Measurements from ENCODE around the gene MYO15B. TPM values are rescaled to one million over a fixed set of nuclear protein-coding genes. Genes with fewer than 3 reads are reported as not detected.
A peak's percentile ranks its signal among the peaks of the same experiment; 100 is the strongest.
"Not testable (repeated sequence)": the region's sequence is repeated elsewhere in the genome, so short reads cannot be mapped to it uniquely, and the experiment has no call there.

The MYO15B gene
- total and polyA plus RNA-seq, 2 donors, result 78.1 to 108 TPM

GRCh38 chr17:75634754-75635609, 47.4 kb downstream of the MYO15B start:
- H3K4me3 ChIP-seq (ENCODE audit: low read depth, low read length), result no peak overlapping the region
- peak overlapping the region; percentile 4 for H3K27ac ChIP-seq (ENCODE audit: low read depth)
- no peaks in the 10 kb centered on the region for H3K36me3 ChIP-seq (ENCODE audit: insufficient read depth)
- WGBS, result 83% methylated on average over 20 of the region's 20 CpGs
- peaks cover 4% of the 10 kb centered on the region for H3K4me1 ChIP-seq (ENCODE audit: insufficient read depth)
- no peak for DNase-seq (ENCODE audit: extremely low spot score)

GRCh38 chr17:75635610-75636202, 48.1 kb downstream of the MYO15B start:
- 84% methylated on average over 16 of the region's 16 CpGs for WGBS
- Histone ChIP-seq H3K36me3 (ENCODE audit: insufficient read depth) (no peaks in the 10 kb centered on the region), H3K4me3 (ENCODE audit: low read depth, low read length) (no peak overlapping the region), H3K4me1 (ENCODE audit: insufficient read depth) (peaks cover 4% of the 10 kb centered on the region), H3K27ac (ENCODE audit: low read depth) (peak overlapping the region; percentile 4)
- no peak for DNase-seq (ENCODE audit: extremely low spot score)

GRCh38 chr17:75636381-75637142, 49.0 kb downstream of the MYO15B start:
- H3K27ac ChIP-seq (ENCODE audit: low read depth), result no peak overlapping the region

DNA sequence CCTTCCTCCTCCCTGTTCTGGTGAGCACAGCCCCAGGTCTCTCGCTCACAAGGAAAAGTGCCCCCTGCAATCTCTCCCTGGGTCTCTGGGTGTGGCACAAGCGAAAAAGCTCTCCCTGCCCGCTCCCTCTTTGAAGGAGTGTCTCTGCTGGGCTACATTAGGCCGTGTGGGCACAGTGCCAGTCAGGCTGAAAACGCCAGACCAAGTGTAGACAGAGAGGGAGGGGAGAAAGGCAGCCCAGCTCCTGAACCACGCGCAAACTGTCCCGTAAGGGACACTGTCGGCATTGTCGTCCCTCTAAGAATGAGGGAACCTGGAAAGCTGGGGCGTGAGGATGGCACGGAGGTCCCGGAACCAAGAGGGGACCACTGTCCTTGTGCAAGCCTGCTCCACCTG, 49.5 kb downstream of the MYO15B start:
- 63% methylated on average over 13 of the region's 13 CpGs for WGBS
- Histone ChIP-seq H3K4me3 (ENCODE audit: low read depth, low read length) (no peak overlapping the region), H3K27ac (ENCODE audit: low read depth) (no peak overlapping the region), H3K4me1 (ENCODE audit: insufficient read depth) (peaks cover 4% of the 10 kb centered on the region), H3K36me3 (ENCODE audit: insufficient read depth) (no peaks in the 10 kb centered on the region)
- no peak for DNase-seq (ENCODE audit: extremely low spot score)

More at GRCh38 chr17:75636381-75637142, 49.0 kb downstream of the MYO15B start:
- no peak for DNase-seq (ENCODE audit: extremely low spot score)
- WGBS, result 91% methylated on average over 19 of the region's 19 CpGs
- Histone ChIP-seq H3K4me3 (ENCODE audit: low read depth, low read length) (no peak overlapping the region), H3K36me3 (ENCODE audit: insufficient read depth) (no peaks in the 10 kb centered on the region), H3K4me1 (ENCODE audit: insufficient read depth) (peaks cover 4% of the 10 kb centered on the region)

GRCh38 chr17:75637551-75637950, 50.0 kb downstream of the MYO15B start:
- Histone ChIP-seq H3K4me1 (ENCODE audit: insufficient read depth) (peaks cover 4% of the 10 kb centered on the region), H3K27ac (ENCODE audit: low read depth) (no peak overlapping the region), H3K4me3 (ENCODE audit: low read depth, low read length) (no peak overlapping the region), H3K36me3 (ENCODE audit: insufficient read depth) (no peaks in the 10 kb centered on the region)
- WGBS, result 93% methylated on average over 7 of the region's 7 CpGs
- no peak for DNase-seq (ENCODE audit: extremely low spot score)

- not testable (repeated sequence) for H3K4me1 ChIP-seq (ENCODE audit: insufficient read depth); H3K36me3 ChIP-seq (ENCODE audit: insufficient read depth); DNase-seq (ENCODE audit: extremely low spot score); H3K4me3 ChIP-seq (ENCODE audit: low read depth, low read length); H3K27ac ChIP-seq (ENCODE audit: low read depth)
- WGBS, result 96% methylated on average over 12 of the region's 12 CpGs
Measured at GRCh38 chr17:75638039-75638438, 50.4 kb downstream of the MYO15B start.

DNA sequence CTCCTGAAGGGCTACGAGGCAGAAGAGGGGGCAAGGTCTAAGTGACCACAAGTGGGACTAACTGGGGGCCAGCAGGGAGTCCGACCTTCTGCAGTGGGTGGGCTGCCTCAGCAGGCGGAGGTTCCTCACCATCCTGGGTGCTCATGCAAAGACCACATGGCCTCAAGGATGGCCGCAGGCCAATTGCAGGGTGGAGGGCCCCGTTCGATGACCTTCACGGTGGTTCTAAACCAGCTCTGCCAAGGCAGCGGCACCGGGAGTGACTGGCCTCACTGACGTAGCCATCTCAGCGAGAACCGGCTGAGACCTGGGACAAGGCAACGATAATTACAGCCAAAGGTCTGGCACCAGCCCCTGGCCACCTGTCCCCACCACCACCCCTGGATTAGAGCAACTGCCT, 51.3 kb downstream of the MYO15B start:
- H3K27ac ChIP-seq (ENCODE audit: low read depth), result no peak overlapping the region
- peaks cover 4% of the 10 kb centered on the region for H3K4me1 ChIP-seq (ENCODE audit: insufficient read depth)
- no peak overlapping the region for H3K4me3 ChIP-seq (ENCODE audit: low read depth, low read length)
- H3K36me3 ChIP-seq (ENCODE audit: insufficient read depth), result no peaks in the 10 kb centered on the region
- WGBS, result 93% methylated on average over 13 of the region's 13 CpGs
- DNase-seq (ENCODE audit: extremely low spot score), result no peak

DNA sequence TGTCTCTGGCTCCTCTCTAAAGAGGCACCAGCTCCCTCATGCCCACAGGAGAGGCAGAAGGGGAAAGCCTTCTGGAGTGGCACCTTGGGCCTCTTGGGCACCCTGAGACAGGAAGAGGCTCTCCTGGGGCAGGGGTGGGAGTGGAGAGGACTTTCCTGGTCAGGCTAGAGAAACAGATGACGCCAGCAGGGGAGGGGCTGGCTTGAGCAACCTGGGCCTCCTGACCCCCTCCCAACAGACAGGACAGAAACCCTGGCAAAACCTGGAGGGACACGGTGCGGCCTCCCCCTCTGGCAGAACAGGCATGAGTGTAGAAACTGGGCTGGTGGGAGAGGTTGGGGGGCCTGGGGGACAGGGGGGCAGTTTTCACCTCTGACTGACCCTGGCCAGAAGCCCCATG, 51.7 kb downstream of the MYO15B start:
- H3K4me1 ChIP-seq (ENCODE audit: insufficient read depth), result peaks cover 1% of the 10 kb centered on the region
- 94% methylated on average over 3 of the region's 3 CpGs for WGBS
- DNase-seq (ENCODE audit: extremely low spot score), result no peak
- H3K36me3 ChIP-seq (ENCODE audit: insufficient read depth), result no peaks in the 10 kb centered on the region
- no peak overlapping the region for H3K4me3 ChIP-seq (ENCODE audit: low read depth, low read length)
- H3K27ac ChIP-seq (ENCODE audit: low read depth), result no peak overlapping the region

DNA sequence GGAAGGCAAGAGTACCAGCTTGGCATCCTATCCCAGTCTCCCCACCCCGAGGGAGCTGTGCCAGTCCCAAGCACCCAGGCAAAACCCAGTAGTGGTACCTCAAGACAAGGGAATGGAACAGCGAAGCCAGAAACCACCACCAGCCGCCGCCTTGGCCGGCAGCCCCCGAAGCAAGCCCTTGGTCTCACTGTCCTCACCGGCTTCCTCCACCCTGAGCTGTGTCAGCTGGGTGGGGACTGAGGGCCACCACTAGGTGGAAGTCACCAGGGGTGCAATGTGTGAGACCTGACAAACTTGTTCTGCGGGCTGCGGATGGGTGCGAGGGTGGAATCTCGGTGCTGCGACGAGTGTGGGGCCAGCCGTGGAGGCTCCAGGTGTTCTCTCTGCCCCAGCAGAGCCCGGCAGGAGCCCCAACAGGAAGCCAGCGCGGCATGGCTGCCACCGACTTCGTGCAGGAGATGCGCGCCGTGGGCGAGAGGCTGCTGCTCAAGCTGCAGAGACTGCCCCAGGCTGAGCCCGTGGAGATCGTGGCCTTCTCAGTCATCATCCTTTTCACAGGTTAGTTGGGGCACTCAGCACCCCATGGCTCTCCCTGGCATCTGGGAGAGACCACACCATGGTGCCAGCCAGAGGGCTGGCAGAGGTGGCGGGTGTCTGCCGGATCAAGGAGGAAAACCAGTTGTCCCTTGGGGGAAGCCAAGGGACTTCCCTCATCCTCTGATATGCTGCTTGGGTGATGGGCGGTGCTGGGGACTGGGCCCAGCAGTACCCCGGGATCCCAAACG, 52.4 kb downstream of the MYO15B start:
- Histone ChIP-seq H3K4me3 (ENCODE audit: low read depth, low read length) (no peak overlapping the region), H3K36me3 (ENCODE audit: insufficient read depth) (no peaks in the 10 kb centered on the region), H3K27ac (ENCODE audit: low read depth) (peak overlapping the region; percentile 23), H3K4me1 (ENCODE audit: insufficient read depth) (peaks cover 1% of the 10 kb centered on the region)
- WGBS, result 86% methylated on average over 30 of the region's 30 CpGs
- peak; percentile 60 for DNase-seq (ENCODE audit: extremely low spot score)

DNA sequence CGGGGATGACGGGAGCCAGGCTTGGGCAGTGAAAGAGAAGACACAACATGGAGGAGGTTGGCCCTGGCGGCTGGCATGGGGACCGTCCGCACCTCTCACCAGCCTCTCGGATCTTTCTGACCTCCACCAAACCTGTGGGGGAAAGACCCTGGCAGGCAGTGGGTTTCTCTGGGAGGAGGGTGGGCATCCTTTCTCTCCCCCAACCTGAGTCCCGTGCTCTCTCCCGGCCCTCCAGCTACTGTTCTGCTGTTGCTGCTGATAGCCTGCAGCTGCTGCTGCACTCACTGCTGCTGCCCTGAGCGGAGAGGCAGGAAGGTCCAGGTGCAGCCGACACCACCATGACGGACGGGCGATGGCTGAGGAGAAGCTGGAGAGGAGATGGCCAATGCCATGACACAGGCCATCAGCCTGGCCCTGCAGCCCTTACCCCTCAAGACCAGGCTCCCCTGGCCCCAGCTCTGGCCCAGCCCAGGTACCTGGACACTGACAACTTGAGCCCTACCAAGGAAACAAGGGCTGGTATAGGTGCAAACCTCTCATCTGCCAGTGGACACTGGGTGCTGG, 53.0 kb downstream of the MYO15B start:
- WGBS, result 88% methylated on average over 13 of the region's 13 CpGs
- Histone ChIP-seq H3K4me3 (ENCODE audit: low read depth, low read length) (no peak overlapping the region), H3K27ac (ENCODE audit: low read depth) (peak overlapping the region; percentile 23), H3K36me3 (ENCODE audit: insufficient read depth) (no peaks in the 10 kb centered on the region), H3K4me1 (ENCODE audit: insufficient read depth) (peaks cover 1% of the 10 kb centered on the region)
- no peak for DNase-seq (ENCODE audit: extremely low spot score)

GRCh38 chr17:75641343-75641742, 53.7 kb downstream of the MYO15B start:
- Histone ChIP-seq H3K36me3 (ENCODE audit: insufficient read depth) (no peaks in the 10 kb centered on the region), H3K4me1 (ENCODE audit: insufficient read depth) (peaks cover 1% of the 10 kb centered on the region), H3K27ac (ENCODE audit: low read depth) (no peak overlapping the region), H3K4me3 (ENCODE audit: low read depth, low read length) (no peak overlapping the region)
- WGBS, result 90% methylated on average over 9 of the region's 9 CpGs
- DNase-seq (ENCODE audit: extremely low spot score), result no peak

DNA sequence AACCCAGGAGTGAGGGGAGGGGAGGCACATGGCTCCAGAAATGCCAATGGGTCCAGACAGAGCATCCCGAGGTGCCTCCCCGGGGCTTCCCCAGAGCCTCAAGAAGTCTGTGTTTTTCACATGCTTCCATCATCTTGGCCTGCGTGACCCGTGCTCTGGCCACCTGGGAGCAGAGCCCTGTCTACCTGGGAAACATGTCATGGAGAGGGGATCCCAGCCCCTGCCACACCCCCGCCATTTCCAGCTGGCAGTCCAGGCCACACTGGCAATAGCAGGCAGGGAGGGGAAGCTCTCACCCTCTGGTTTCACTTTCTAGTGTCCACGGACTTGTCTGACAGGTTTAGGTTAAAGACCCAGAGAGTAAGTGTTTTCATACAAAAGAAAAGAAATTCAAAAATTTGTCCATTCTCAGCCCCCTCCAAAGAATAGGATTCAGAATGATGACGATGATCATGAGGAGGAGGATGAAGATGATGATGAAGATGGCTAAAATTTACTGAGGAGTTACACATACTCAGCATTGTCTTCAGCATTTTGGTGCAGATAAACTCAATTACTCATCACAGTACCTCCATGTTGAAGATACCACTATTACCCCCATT, 54.7 kb downstream of the MYO15B start:
- H3K4me3 ChIP-seq (ENCODE audit: low read depth, low read length), result no peak overlapping the region

More for the DNA sequence above, 54.7 kb downstream of the MYO15B start:
- no peaks in the 10 kb centered on the region for H3K4me1 ChIP-seq (ENCODE audit: insufficient read depth)
- no peak for DNase-seq (ENCODE audit: extremely low spot score)
- H3K36me3 ChIP-seq (ENCODE audit: insufficient read depth), result no peaks in the 10 kb centered on the region
- H3K27ac ChIP-seq (ENCODE audit: low read depth), result no peak overlapping the region
- 88% methylated on average over 7 of the region's 7 CpGs for WGBS

Data from urinary bladder (tissue), 4 donors.